OCI-LY7 (cell line): ENCODE results near the gene EXTL1. TPM values are rescaled to one million over a fixed set of nuclear protein-coding genes. Genes with fewer than 3 reads are reported as not detected.

Source experiments
- BruUV-seq: library from RNA; stranded (reverse); fragments of 400-500 nt; replicated peaks from 2 replicates; lab custom pipeline; 2021; lab: Mats Ljungman, UMichigan
- CTCF ChIA-PET: fragments of 300-600 bp; sonication (Branson Sonifier 250); formaldehyde crosslinking; loops from one replicate; lab custom pipeline; 2022; ENCODE audit warnings: antibody characterized with exemption; ENCODE audit not compliant: unreplicated experiment; lab: Charles Lee
- POLR2A ChIA-PET: fragments of 300-600 bp; sonication (Branson Sonifier 250); formaldehyde crosslinking; loops from one replicate; lab custom pipeline; 2022; ENCODE audit warnings: antibody characterized with exemption; lab: Charles Lee
- DNase-seq: peaks from one replicate; pipeline ENCODE4 v3.0.0-alpha.2; 2015; ENCODE audit warnings: low spot score
- H2AFZ ChIP-seq: fragments of 200-600 bp; sonication (generic), shearing (Covaris generic); 2 replicates; pipeline ENCODE4 v1.6.1; 2014; ENCODE audit warnings: mild to moderate bottlenecking, antibody characterized with exemption, low read length, moderate library complexity
- H3K27ac ChIP-seq: fragments of 200-600 bp; sonication (generic); 2 replicates; pipeline ENCODE4 v1.5.1; 2014; ENCODE audit warnings: mixed run types, low read depth, mild to moderate bottlenecking, moderate library complexity, low read length, inconsistent platforms; ENCODE audit not compliant: poor library complexity, severe bottlenecking
- H3K36me3 ChIP-seq: fragments of 200-600 bp; sonication (generic); 2 replicates; pipeline ENCODE4 v1.6.1; 2014; ENCODE audit warnings: mild to moderate bottlenecking, antibody characterized with exemption, low read length, moderate library complexity, mixed read lengths; ENCODE audit not compliant: insufficient read depth
- H3K4me1 ChIP-seq: fragments of 200-600 bp; sonication (generic); 2 replicates; pipeline ENCODE4 v1.5.1; 2014; ENCODE audit warnings: mild to moderate bottlenecking, low read length; ENCODE audit not compliant: insufficient read depth, poor library complexity, severe bottlenecking
- H3K4me2 ChIP-seq: fragments of 200-600 bp; sonication (generic); 2 replicates; pipeline ENCODE4 v1.6.1; 2014; ENCODE audit warnings: mild to moderate bottlenecking, low read length
- H3K4me3 ChIP-seq: fragments of 200-600 bp; sonication (generic); 2 replicates; pipeline ENCODE4 v1.5.1; 2014; ENCODE audit warnings: mild to moderate bottlenecking, low read depth, low read length; ENCODE audit not compliant: poor library complexity, severe bottlenecking
- H3K79me2 ChIP-seq: fragments of 200-600 bp; sonication (generic); 2 replicates; pipeline ENCODE4 v1.6.1; 2016; ENCODE audit warnings: low read depth, mild to moderate bottlenecking, low read length, moderate library complexity, mixed read lengths; ENCODE audit not compliant: insufficient read depth
- H3K9me2 ChIP-seq: fragments of 200-600 bp; sonication (generic); 2 replicates; pipeline ENCODE4 v1.6.1; 2016; ENCODE audit warnings: mild to moderate bottlenecking, low read length, mixed read lengths; ENCODE audit not compliant: insufficient read depth
- H3K9me3 ChIP-seq: fragments of 200-600 bp; sonication (generic); 2 replicates; pipeline ENCODE4 v1.6.1; 2014; ENCODE audit warnings: mild to moderate bottlenecking, mixed run types, low read length, mixed read lengths
- H4K20me1 ChIP-seq: fragments of 200-600 bp; sonication (generic); 2 replicates; pipeline ENCODE4 v1.6.1; 2014; ENCODE audit warnings: mild to moderate bottlenecking, antibody characterized with exemption, low read length, moderate library complexity, mixed read lengths; ENCODE audit not compliant: insufficient read depth
- CTCF ChIP-seq: fragments of 200-600 bp; sonication (generic); conservative IDR thresholded peaks from 2 replicates; pipeline ENCODE4 v1.5.1; 2014; ENCODE audit warnings: mild to moderate bottlenecking, antibody characterized with exemption, low read length, moderate library complexity, mixed read lengths
- EZH2phosphoT487 ChIP-seq: fragments of 200-600 bp; sonication (generic); IDR thresholded peaks from 2 replicates; pipeline ENCODE4 v1.6.1; 2018; ENCODE audit warnings: low read depth, borderline replicate concordance, mild to moderate bottlenecking, mixed run types, antibody characterized with exemption, low read length, moderate library complexity, mixed read lengths
- intact Hi-C: fragments of 100-400 bp; cut with micrococcal nuclease; formaldehyde crosslinking; loops from one replicate; pipeline ENCODE4 v1.10.0; 2022; ENCODE audit not compliant: unreplicated experiment
- total RNA-seq, 2 experiments: library from RNA; depleted of rRNA in 1 of 2; stranded (reverse); fragments of >200 nt in 1 of 2; shearing (Covaris generic) in 1 of 2; gene quantifications; 2 replicates each; pipeline ENCODE4 v1.2.3, GENCODE V29; 2014 to 2022

The EXTL1 gene
- total RNA-seq, 2 experiments from 2014 or later: 0.67 TPM; not detected in 1

GRCh38 chr1:26064553-26064952, 43.0 kb downstream of the EXTL1 start:
- no TSS peak for BruUV-seq
- ChIA-PET POLR2A (interaction anchor here (0.7 kb wide), 1 partner anchor 27 kb away, joined by 3 read pairs; no protein-coding TSS in a partner anchor), CTCF (no interaction called here)
- H3K9me3 ChIP-seq: no peaks in the 10 kb centered on the region
- no peak for DNase-seq
- intact Hi-C loops: no loop called here
- H4K20me1 ChIP-seq: no peaks in the 10 kb centered on the region
- H3K4me3 ChIP-seq: no peak overlapping the region
- no peak overlapping the region for H3K27ac ChIP-seq
- H2AFZ ChIP-seq: no peak overlapping the region
- TF ChIP-seq EZH2phosphoT487: no peak
- TF ChIP-seq CTCF: no peak
- no peaks in the 10 kb centered on the region for H3K79me2 ChIP-seq
- H3K4me2 ChIP-seq: no peak overlapping the region
- H3K36me3 ChIP-seq: no peaks in the 10 kb centered on the region
- H3K4me1 ChIP-seq: no peaks in the 10 kb centered on the region
- H3K9me2 ChIP-seq: no peaks in the 10 kb centered on the region

- Histone ChIP-seq H3K36me3 (no peaks in the 10 kb centered on the region), H3K9me3 (no peaks in the 10 kb centered on the region), H3K4me1 (no peaks in the 10 kb centered on the region), H4K20me1 (no peaks in the 10 kb centered on the region), H3K4me2 (no peak overlapping the region), H2AFZ (no peak overlapping the region), H3K79me2 (no peaks in the 10 kb centered on the region), H3K4me3 (no peak overlapping the region), H3K27ac (no peak overlapping the region), H3K9me2 (no peaks in the 10 kb centered on the region)
- BruUV-seq: no TSS peak
- no peak for DNase-seq
- intact Hi-C loops: no loop called here
- ChIA-PET POLR2A (interaction anchor here (0.6 kb wide), 1 partner anchor 64 kb away, joined by 5 read pairs; no protein-coding TSS in a partner anchor), CTCF (no interaction called here)
- TF ChIP-seq CTCF: no peak
- TF ChIP-seq EZH2phosphoT487: no peak
Measured at GRCh38 chr1:26066160-26066559, 44.6 kb downstream of the EXTL1 start.

GRCh38 chr1:26066857-26067256, 45.3 kb downstream of the EXTL1 start:
- POLR2A ChIA-PET: no interaction called here
- H4K20me1 ChIP-seq: no peaks in the 10 kb centered on the region
- H3K4me1 ChIP-seq: no peaks in the 10 kb centered on the region
- no peak overlapping the region for H3K4me2 ChIP-seq
- H3K79me2 ChIP-seq: no peaks in the 10 kb centered on the region
- BruUV-seq: no TSS peak
- no peak for DNase-seq
- no peaks in the 10 kb centered on the region for H3K36me3 ChIP-seq
- intact Hi-C loops: no loop called here
- H3K4me3 ChIP-seq: no peak overlapping the region
- CTCF ChIA-PET: no interaction called here
- no peak for TF ChIP-seq EZH2phosphoT487
- TF ChIP-seq CTCF: no peak
- no peaks in the 10 kb centered on the region for H3K9me2 ChIP-seq
- no peak overlapping the region for H3K27ac ChIP-seq
- H2AFZ ChIP-seq: no peak overlapping the region
- H3K9me3 ChIP-seq: no peaks in the 10 kb centered on the region
